Stimulated activated CD8-positive, alpha-beta memory T cell treated with anti-CD3 and anti-CD28 coated beads, Interleukin-12 subunit alpha, Interleukin-12 subunit beta, amount 100 ng/mL, for 24 hours (primary cell): ENCODE results near the gene LIN7A.

Source experiments
- DNase-seq: peaks from one replicate; pipeline ENCODE4 v3.0.0-alpha.2; 2020; ENCODE audit errors: extremely low read depth

The LIN7A gene

DNA sequence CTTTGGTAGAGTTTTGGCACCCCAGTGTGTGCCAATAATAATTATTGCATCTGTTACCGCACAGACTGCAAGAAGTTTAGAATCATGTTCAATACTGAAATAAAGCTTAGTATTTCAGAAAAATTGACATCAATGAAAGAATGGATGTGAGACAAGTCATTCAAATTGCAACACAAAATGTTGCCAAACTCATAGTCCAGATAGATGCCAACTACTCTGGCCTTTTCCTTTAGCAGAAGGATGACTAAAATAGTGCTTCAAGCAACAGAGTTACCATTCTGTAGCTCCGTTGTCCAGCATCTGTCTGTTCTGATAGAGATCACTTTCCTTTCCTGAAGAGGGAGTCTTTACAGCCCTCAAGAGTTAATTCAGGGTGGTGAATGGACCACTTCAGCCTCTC is 77.5 kb downstream of the LIN7A start:
- no peak for DNase-seq

DNA sequence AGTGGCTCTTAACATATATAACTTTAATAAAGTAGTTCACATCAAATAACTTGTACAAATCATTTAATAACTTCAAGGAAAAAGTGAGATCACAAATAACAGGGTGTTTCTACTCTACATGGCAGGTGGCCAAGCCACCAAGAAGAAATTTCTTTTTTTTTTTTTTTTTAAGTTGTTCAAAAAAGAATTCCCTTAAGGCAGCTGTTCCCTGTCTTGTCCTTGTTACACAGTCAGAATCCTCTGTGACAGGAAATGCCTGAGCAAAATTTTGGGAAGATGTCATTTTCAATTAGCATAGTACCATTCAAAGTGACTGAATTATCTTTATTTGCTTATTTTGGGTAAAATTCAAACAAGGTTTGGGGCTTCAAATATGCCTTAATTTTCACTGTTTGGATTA is 79.4 kb downstream of the LIN7A start:
- no peak for DNase-seq

DNA sequence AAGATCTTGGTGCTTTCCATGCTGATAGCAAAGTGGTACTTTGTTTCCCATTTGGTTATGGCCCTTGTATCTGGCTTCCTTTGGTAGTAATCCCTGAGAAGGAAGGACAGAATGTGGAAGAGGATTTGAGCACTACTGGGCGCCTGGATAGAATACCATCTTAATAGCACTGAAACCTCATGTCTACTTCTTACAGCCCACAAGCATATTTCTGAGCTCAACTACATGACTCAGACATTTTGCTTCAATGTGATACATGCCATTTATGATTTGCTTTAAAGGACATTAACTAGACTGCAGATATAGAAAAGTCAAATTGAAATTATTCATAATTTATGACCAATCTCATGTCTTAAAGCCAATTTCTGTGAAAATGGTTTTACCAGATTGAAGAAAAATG is 80.4 kb downstream of the LIN7A start:
- no peak for DNase-seq

DNA sequence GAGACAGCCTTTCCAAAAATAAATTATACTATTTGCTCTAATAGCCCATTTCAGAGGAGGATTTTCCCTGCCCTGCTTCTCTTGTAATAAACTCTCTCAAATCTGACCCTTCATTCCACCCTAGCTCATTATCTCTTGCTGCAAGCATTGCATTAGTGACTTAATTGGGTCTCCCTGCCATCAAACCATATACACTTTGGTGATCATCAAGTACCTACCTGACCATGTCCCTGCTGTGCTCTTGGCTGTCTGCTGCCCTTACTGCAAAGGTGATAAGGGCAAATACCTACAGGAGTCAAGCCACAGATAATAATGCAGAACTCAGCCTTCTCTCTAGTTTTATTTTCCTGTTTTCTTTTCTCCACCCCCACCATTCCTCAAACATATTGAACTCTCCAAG is 88.4 kb downstream of the LIN7A start:
- DNase-seq: no peak

DNA sequence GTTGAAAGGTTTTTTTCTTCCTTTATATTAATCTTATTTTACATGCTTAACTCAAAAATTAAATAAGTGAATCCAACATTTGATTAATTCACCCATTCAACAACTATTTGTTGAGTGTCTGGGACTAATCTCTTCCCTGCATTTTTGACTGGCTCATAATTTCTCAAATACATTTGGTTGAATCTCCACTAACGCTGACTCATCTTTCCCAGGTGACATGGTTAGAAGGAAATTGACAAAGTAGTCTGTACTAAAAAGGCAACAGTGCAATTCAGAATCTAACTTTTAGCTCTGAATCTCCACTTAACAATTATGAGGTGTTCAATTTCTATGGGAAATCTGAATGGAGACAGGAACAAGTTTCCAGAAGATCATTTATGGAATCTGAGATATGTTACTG is 88.9 kb downstream of the LIN7A start:
- no peak for DNase-seq

DNA sequence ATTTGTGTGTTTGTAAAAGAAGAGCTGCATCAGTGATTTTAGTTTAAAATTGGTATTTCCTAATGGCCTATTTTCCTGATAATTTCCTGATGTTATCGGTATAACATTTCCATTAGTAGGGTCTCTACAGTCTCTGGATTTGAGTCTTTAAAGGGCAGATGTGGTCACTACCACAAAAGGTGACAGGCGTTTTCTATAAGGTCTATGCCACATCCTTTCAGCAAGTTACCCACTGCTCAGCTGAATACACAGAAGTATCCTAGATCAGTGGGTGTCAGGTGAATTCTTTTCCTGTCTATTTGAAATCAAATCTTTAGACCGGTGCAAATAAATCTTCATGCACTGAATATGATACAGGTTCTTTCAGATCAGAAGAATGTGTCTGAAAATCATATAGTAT is 90.2 kb downstream of the LIN7A start:
- no peak for DNase-seq

DNA sequence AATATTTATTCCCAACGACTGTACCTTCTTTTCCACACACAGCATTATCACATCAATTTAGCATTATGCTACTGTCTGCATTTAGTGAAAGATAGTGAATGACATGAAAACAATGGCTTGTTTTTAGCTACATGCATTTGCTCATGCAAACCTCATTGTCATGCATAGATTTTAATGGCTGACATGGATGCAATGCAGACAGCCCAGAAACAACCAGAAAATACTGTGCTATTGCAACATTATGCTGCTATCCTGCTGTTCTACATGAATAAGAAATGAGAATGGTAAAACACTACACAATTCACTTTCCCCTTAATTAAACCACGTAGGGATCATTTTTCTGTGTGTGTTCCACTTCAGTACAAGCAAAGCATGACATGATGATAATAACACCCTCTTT is 90.8 kb downstream of the LIN7A start:
- no peak for DNase-seq

DNA sequence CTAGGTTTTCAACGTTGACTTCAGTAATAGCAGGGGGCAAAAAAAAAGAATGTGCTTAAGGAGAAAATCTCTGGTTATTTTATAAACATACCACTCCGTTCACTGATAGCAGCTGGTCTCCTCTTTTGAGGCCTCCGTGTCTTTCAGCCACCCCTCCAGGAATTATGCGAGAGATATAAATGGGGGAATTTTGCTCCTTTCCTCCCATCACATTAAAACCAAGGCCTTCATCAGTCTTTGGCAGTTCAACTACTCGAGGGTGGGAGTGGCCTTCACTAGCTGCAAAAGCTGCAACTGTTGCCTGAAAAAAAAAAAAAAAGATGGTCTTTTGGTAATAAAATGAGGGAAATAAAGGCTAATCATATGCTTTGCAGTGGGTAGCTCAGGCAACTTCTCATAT is 92.1 kb downstream of the LIN7A start:
- DNase-seq: no peak

DNA sequence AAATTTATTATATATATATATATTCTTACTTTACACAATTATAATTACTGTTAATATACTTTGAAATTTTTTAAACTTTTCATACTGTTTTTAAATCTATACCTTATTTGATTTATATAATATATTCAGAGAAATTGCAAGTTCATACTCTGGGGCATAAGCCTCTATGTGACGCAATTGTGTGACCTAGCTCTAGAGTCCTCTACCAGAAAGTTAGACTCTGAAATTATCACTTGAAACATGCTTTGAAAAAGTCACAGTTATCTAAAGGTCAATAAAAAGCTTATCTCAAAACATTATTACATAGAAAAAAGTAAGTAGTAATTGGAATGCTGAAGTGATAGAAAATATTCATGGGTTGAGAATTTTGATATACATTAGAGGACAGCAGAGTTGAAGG is 93.8 kb downstream of the LIN7A start:
- DNase-seq: no peak

DNA sequence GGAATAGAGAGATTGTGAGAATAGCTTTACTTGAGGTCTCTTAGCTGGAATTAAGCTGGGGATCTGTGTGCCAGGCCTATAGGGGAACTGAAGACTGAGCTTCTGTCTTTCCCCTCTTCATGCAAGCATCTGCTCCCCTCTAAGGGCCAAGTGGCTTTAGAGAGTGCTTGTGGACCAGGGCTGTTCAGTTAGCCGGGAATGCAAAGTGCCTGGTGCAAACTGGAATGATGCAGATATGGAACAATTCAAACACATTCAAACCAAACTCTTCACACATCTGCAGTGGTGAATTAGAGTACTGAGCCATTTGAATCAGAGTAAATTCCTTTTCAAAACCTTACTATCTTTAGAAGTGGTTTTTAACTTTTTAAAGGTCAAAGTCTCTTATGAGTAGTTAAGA is 99.0 kb downstream of the LIN7A start:
- no peak for DNase-seq

DNA sequence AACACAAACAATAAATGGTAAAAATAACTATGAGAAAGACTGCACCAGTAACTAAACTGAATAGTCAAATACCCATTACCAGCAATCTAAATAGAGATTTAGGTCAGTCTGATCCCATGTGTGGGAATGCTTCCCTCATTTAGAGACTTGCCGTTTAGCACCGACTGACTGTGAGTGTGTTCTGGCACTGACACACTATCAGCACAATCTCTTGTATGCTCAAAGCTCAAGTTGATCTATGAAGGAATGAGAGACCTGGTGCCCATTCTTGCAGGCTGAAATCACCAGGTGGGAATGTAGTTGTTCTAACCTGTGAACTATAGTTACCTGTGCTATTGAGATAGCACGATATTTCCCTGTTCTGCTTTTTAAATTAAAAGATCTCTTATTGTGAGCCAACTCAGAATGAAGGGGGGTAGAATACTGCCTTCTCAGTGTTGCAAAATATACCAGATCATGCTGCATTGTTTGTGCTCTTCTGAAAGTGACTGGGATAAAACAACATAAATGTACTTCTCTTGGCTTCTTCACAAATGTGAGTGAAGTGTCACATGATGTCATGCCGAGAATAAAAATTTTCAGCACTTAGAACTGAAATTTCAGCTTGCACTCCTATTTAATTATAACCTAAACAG is 99.6 kb downstream of the LIN7A start:
- DNase-seq: no peak

DNA sequence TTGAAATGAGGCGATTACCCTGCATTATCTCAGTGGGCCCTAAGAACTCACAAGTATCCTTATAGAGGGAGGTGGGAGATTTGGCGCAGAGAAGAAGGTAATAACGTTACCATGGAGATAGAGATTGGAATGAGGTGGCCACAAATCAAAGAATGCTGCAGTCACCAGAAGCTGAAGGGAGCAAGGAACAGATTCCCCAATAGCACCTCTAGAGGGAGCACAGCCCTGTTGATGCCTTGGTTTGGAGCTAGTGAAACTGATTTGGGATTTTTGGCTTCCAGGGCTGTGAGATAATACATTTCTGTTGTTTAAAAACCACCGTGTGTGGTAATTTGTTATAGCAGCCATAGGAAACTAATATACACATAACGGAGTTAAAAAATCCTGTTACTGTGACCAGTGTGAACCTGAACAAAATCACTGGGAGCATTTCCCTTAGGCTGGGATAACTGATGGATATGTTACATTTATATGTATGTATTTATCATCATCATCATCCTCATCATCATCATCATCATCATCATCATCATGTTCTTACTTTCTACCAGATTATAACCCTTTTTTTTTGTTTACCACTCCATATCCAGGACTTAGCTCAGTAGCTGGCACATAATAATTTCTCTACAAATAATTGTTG is 100.3 kb downstream of the LIN7A start:
- DNase-seq: no peak

DNA sequence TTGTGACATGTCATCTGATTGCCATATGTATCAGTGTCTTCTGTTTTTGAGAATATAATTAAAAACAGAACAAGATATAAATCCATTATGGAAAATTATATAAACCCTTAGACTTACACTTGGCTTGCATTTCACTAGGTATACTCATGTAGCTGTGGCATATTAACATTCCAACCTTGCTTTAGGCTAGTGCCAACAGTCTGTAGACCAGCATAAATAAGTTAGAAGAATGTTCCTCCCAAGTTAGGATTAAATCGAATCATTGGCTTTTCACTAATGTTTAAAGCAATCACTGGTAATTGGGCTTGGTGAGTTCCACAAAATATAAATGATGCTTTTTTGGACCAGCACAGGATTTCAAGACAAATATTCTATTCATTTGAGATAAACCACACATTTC is 103.0 kb downstream of the LIN7A start:
- no peak for DNase-seq

DNA sequence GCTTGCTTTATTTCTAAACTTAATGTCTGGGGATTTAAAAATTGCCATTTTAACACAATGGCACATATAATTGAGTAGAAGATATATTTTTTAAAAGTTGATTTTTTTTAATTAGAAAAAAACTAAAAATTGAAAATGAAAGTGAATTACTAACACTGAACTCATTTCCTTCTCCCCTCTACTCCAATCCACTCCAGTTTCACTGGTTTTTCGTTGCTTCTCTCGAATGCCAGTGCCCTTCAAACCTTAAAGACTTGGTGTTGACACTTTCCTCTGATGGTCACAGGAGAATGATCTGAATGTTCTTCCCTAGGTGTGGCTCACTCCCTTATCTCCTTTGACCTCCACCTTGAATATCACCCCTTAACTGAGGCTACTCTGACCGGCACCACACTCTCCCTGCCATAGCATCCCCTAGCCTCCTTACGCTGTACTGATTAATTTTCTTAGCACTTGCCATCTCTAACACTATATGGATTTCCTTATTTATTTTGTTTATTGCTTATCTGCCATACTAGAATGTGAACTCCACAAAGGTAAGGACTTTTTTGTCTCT is 107.1 kb downstream of the LIN7A start:
- DNase-seq: no peak

DNA sequence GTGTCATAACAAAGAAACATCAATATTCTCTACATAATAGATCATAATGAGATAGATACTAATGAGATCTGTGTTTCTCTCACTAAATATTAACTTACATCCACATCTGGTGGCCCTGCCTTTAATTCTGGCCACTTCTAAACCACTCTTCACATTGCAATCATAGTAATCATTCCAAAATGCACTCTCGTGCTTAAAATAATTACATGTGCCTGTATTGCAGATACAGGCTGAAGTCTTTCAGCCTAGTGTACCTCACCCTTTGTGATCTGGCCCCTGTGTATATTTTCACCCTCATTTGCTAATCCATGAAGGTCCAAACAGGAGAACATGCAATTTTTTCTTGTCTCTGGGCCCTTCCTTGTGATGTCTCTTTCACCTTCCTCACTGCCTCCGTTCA is 108.0 kb downstream of the LIN7A start:
- DNase-seq: no peak

DNA sequence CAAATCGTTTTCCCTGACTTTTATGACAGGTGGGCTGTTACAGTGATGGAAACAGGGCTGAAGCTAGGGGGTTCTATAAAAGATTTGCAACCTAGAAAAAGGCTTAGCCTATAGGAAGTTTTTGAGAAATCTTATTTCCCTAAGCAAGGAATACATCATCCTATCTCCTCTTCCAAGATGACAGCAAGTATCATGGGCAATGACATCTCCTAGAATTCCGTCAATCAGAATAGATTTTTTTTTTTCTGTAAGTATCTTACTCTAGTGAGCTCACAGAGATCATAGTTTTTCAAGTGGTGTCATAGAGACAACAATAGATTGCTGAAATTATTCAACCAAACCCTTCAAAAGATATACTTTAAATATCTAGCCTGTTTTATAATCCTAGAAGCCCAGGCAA is 112.2 kb downstream of the LIN7A start:
- no peak for DNase-seq

DNA sequence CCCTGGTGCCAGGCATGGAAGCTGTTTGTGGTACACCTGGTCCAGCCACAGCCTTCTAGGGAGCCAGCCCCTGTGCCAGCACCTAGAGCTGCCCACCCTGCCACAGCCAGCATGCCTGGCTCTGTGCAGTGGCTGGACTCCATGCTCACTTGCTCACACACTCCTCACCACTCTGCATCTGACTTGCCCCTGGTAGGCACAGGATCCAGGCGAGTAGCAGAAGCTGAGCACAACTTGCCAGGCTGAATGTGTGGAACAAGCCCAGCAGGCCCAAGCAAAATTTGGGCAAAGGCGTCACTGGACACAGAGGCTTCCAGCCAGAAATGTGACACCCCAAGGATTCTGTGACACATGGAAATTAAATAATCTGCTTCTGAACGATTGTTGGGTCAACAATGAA is 114.3 kb downstream of the LIN7A start:
- DNase-seq: no peak

DNA sequence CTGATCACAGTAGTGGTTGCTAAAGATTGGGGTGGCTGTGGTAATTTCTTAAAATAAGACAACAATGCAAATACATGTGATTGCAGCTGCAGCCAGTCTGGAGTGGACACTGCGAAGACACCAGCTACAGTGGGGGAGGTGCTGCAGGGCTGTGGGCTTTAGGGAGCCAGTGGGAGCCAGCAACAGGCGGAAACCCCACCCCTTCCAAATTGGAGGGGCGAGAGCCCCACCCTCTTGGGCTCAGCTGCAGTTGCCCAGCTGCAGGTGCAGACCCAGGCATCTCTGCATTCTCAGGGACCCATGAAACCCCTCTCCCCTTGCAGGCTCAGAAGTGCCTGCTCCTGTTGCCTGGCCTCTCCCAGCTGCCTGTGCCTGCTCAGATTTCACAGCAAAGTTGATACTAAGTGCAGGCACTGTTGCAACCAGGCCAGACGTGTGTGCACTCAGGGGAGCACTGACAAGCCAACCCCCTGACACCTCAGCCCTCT is 116.2 kb downstream of the LIN7A start:
- DNase-seq: no peak

DNA sequence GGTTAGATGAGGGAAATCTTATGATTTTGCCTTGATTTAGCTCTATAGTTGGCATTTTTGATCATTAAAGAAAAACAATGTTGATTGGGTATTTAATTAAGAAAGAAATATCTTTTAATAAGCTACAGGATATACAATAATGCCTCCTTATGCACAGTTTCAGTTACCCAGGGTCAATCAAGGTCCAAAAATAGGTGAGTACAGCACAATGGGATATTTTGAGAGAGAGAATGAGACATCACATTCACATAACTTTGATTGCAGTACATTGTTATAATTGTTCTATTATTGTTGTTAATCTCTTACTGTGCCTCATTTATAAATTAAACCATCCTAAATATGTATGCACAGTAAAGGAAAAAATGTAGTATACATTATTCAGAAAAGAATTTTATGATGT is 118.9 kb downstream of the LIN7A start:
- DNase-seq: no peak

DNA sequence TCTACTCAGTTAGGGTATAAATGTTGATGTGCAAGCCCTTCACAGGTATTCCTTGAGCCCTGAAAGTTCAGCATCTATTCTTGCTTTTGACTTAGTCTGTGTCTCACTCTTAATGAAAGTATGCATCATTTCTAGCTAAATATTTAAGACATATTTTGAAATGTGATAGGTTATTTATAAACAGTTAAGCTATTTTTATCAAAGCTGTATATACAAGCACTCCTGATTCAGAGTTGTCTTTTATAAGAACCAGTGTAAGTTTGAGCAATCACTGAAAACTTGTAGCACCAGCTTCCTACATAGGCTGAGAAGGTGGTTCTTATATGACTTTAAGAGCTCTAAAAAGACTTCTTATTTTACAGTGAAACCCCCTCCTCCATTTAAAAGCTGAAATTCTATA is 122.4 kb downstream of the LIN7A start:
- DNase-seq: no peak

DNA sequence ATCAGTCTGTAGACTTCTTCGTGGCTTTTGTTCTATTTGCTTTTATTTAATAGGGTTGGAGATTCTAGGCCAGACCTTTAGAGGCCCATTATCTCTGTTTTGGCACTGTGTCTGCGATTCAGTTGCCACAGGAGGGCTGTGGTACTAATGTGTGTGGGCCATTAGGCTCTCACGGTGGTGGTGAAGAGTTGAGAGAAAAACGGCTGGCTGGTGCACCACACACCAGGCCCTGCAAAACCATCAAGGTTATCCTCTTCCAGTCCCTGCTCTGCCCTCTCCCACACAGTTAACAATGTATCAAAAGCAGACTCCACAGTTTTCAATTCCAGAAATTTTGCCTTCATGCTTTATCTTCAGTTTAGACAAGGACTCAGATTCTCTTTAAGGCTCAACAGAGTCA is 123.3 kb downstream of the LIN7A start:
- no peak for DNase-seq

DNA sequence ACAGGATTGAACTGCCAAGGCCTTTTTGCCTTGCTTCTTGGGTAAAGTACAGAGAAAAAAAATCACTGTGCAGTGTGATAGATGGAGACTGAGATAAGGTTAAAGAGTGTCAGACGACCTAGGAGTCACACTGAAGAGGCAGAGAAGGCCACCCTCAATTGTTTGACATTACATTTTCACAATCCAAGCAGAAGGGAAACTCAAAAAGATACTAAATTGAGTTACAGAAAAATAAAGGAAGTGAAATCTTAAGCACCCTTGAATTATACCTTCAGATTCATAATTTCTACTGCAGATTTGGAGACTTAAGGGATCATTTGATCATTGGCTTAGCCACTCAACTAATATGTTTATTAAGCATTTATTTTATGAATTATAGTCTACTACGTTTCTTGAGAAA is 123.9 kb downstream of the LIN7A start:
- DNase-seq: no peak

DNA sequence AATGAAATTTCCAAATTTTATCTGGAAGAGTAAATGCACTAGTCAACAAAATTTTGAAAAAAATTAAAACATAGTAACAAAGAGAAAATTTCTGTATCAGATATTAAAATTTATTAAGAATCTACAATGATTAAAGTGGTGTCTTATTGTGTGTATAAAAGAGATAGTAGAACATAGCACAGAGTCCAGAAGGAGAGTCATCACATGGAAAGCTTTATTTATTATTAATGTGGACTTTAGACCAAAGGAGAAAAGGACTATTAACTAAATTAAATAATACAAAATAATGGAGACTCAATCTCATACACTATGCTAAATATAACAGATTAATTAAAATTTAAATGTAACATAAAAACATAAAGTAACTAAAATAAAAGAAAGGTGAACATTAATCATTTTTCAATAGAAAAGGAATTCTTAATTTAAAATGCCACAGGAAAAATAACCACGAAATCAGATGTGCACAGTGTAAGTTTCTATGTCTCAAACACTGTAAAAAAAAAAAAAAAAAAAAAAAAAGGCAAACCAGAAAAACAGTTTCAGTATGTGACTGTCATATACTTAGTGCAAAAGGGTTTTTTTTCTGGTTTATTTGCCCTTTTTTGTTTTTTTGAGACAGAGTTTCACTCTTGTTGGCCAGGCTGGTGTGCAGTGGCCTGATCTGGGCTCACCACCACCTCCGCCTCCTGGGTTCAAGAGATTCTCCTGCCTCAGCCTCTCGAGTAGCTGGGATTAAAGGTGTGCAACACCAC is 125.6 kb downstream of the LIN7A start:
- no peak for DNase-seq
